Activated naive CD4-positive, alpha-beta T cell treated with anti-CD3 and anti-CD28 coated beads, Interleukin-2, amount 50 U/mL, for 24 hours (primary cell): Measurements from ENCODE around the gene CEP68.

ENCODE experiments used
- H3K27ac Mint-ChIP-seq: one replicate; pipeline ENCODE4 v1.8.0; 2021; ENCODE audit warnings: mild to moderate bottlenecking, mixed read lengths
- H3K27me3 Mint-ChIP-seq: one replicate; pipeline ENCODE4 v1.8.0; 2021; ENCODE audit warnings: mixed read lengths
- H3K36me3 Mint-ChIP-seq: one replicate; pipeline ENCODE4 v1.8.0; 2021; ENCODE audit warnings: mixed read lengths
- H3K4me1 Mint-ChIP-seq: one replicate; pipeline ENCODE4 v1.8.0; 2021; ENCODE audit warnings: mixed read lengths
- H3K4me3 Mint-ChIP-seq: one replicate; pipeline ENCODE4 v1.8.0; 2021; ENCODE audit warnings: mild to moderate bottlenecking, mixed read lengths
- H3K9me3 Mint-ChIP-seq: one replicate; pipeline ENCODE4 v1.8.0; 2021; ENCODE audit warnings: mixed read lengths

CEP68 gene

DNA sequence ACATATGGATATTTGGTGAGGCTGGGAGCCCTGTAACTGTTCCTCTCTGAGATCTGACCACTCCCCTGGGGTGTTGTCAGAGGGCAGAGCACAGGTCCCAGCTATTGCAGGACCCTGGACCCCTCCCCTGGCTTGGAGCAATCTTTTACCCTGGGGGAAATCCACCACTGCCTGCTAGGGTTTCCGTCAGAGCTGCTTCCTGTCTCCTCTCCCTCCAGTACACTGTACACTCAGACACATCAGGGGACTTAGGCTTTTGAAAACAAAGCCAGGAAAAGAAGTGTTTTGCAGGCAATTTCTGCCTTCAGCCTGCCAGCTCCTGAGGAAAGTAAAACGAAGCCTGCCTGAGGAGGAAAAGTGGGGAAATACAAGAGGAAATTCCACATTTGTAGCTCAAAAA, 13.2 kb upstream of the CEP68 start:
- peaks cover 4% of the 10 kb centered on the region for H3K9me3 Mint-ChIP-seq
- no peak overlapping the region for H3K27ac Mint-ChIP-seq
- peaks cover 9% of the 10 kb centered on the region for H3K4me1 Mint-ChIP-seq
- no peak overlapping the region for H3K4me3 Mint-ChIP-seq
- H3K27me3 Mint-ChIP-seq, result no peaks in the 10 kb centered on the region
- H3K36me3 Mint-ChIP-seq, result peaks cover 17% of the 10 kb centered on the region

- H3K4me3 Mint-ChIP-seq, result no peak overlapping the region
- peaks cover 4% of the 10 kb centered on the region for H3K9me3 Mint-ChIP-seq
- H3K36me3 Mint-ChIP-seq, result peaks cover 17% of the 10 kb centered on the region
- H3K27me3 Mint-ChIP-seq, result no peaks in the 10 kb centered on the region
- H3K27ac Mint-ChIP-seq, result no peak overlapping the region
- H3K4me1 Mint-ChIP-seq, result peaks cover 9% of the 10 kb centered on the region
These were observed 12.0 kb upstream of the CEP68 start for GRCh38 chr2:65044097-65044735.

GRCh38 chr2:65045651-65046050, 10.6 kb upstream of the CEP68 start:
- Mint-ChIP-seq H3K4me3 (no peak overlapping the region), H3K9me3 (peaks cover 4% of the 10 kb centered on the region), H3K4me1 (peaks cover 2% of the 10 kb centered on the region), H3K27ac (no peak overlapping the region), H3K27me3 (no peaks in the 10 kb centered on the region), H3K36me3 (peaks cover 17% of the 10 kb centered on the region)

DNA sequence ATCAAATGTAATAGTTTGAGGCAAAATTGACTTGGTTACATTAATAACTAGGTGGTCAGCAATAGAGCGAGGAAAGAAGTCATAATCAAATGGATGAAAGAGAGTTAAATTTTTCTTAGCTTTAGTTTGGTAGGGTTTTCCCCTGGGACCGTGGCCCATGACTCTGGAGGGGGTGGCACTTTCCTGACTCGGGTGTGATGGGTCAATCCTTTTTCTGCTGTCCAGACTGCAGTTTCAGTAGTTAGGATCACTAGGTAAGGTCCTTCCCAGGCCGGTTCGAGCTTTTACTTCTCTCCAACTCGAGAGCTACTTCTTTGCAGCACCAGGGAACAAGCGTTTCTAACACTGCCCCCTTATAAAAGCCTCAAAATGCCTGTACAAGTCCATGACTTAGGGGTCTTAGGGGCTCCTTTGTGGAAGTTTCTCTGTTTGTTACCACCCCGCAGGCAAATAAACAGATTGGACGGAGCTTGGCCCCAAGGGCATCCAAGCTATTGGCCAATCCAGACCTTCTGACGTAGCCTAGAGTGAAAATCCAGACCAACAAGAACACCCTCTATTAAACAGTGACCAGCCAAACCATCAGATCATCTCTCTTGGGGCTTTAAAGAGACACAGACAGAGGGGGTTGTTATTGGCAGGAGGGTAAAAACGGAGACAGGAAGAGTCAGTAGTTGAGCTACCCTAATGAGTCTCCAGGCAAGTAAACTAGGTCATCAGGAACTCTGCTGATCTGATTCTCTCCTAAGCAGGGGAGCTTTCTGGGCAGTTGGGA, 9.4 kb upstream of the CEP68 start:
- no peaks in the 10 kb centered on the region for H3K4me1 Mint-ChIP-seq
- peaks cover 17% of the 10 kb centered on the region for H3K36me3 Mint-ChIP-seq
- H3K27ac Mint-ChIP-seq, result no peak overlapping the region
- H3K9me3 Mint-ChIP-seq, result peaks cover 4% of the 10 kb centered on the region
- H3K27me3 Mint-ChIP-seq, result no peaks in the 10 kb centered on the region
- H3K4me3 Mint-ChIP-seq, result no peak overlapping the region

DNA sequence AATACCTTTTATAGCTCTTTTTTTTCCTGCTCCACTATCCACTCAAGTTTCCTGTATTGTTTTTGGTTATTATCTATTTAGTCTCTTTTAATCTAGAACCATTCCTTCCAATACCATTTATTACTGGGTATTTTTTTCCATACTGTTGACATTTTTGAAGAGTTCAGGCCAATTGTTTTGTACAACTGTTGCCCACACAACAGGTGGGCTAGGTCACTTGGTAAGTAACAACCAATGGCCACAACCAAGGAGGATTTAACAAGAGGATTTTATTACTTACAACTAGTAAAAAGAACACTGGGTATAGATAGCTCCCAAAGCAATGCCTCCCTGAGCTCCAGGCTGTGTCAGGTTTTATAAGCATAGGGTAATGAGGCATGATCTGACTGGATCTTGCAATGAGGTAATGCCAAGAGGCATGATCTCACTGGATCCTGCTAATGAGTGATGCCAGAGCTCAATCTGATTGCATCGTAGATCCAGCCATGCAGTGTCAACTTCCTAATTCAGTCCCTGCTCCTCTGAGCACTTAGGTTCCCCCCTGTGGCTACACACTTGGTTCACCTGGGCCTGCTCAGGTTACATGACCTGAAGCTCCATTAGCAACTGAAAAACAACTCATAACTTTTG, 7.1 kb upstream of the CEP68 start:
- H3K27ac Mint-ChIP-seq, result no peak overlapping the region
- H3K27me3 Mint-ChIP-seq, result no peaks in the 10 kb centered on the region
- H3K4me1 Mint-ChIP-seq, result peaks cover 12% of the 10 kb centered on the region
- H3K4me3 Mint-ChIP-seq, result no peak overlapping the region
- peaks cover 4% of the 10 kb centered on the region for H3K9me3 Mint-ChIP-seq
- H3K36me3 Mint-ChIP-seq, result peaks cover 14% of the 10 kb centered on the region

DNA sequence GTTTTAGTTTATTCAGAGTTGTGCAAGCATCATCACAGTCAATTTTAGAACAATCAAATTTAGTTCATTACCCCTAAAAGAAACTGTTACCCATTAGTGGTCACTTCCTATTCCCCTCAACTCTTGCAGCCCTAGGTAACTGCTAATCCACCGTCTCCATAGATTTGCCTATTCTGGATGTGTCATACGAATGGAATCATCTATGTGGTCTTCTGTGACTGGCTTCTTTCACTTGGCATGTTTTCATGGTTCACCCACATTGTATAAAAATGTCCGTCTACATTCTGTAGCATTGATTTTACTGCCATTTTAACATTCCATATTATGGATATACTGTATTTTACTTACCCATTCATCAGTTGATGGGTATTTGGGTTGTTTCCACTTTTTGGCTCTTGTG, 5.3 kb upstream of the CEP68 start:
- Mint-ChIP-seq H3K4me1 (peaks cover 29% of the 10 kb centered on the region), H3K36me3 (peaks cover 1% of the 10 kb centered on the region), H3K27ac (no peak overlapping the region), H3K9me3 (no peaks in the 10 kb centered on the region), H3K27me3 (no peaks in the 10 kb centered on the region), H3K4me3 (no peak overlapping the region)

DNA sequence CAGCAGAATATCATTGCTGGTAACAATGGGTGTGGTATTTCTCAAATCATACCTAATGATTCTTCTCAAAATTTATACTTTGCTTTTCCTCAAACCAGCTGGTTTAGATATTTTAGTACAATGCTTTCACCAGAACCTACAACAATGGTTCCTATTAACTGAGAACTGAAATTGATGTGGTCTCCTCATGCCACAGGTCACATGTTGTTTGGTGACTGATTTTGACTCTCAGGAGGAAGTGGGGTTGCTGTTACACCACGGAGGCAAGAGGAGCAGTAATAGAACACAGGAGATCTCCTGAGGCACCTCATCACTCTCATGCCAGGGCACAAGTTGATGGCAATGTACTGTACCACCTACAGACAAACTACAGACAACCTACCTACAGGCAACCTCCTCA, 3.0 kb upstream of the CEP68 start:
- Mint-ChIP-seq H3K36me3 (peaks cover 1% of the 10 kb centered on the region), H3K4me3 (no peak overlapping the region), H3K9me3 (no peaks in the 10 kb centered on the region), H3K27me3 (no peaks in the 10 kb centered on the region), H3K4me1 (peaks cover 43% of the 10 kb centered on the region), H3K27ac (no peak overlapping the region)

DNA sequence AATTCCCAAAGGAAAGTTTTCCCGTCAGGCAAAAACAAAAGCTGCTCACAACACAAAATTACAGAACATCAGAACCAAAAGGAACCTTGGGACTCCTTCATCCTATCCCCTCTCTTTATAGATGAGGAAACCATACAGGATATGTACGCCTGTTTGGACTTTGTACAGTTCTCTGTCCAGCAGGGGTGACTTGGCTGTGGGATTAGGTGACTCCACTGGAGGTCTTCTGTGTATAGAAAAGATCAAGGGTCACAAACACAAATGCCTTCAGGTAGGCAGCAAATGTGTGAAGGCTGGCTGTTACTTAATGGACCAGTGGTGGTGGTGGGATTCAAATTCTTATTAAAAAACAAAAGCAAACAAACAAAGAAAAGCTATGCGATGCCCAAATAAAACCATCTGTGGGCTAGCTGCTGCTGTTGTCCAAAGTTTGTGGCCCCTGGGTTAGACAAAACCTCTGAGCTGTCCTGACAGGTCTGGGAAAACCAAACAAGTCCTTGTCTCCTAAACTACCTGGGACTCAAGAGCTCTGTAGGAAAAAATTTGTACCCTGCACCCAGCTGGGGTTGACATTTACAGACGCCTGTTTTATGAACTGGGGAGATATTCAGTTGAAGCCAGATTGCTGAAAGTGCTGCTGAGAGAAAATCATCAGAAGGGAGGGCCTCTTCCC, 1.3 kb upstream of the CEP68 start:
- peaks cover 1% of the 10 kb centered on the region for H3K36me3 Mint-ChIP-seq
- H3K4me3 Mint-ChIP-seq, result peak overlapping the region; percentile 93
- no peak overlapping the region for H3K27ac Mint-ChIP-seq
- H3K4me1 Mint-ChIP-seq, result peaks cover 58% of the 10 kb centered on the region
- H3K27me3 Mint-ChIP-seq, result no peaks in the 10 kb centered on the region
- H3K9me3 Mint-ChIP-seq, result no peaks in the 10 kb centered on the region

DNA sequence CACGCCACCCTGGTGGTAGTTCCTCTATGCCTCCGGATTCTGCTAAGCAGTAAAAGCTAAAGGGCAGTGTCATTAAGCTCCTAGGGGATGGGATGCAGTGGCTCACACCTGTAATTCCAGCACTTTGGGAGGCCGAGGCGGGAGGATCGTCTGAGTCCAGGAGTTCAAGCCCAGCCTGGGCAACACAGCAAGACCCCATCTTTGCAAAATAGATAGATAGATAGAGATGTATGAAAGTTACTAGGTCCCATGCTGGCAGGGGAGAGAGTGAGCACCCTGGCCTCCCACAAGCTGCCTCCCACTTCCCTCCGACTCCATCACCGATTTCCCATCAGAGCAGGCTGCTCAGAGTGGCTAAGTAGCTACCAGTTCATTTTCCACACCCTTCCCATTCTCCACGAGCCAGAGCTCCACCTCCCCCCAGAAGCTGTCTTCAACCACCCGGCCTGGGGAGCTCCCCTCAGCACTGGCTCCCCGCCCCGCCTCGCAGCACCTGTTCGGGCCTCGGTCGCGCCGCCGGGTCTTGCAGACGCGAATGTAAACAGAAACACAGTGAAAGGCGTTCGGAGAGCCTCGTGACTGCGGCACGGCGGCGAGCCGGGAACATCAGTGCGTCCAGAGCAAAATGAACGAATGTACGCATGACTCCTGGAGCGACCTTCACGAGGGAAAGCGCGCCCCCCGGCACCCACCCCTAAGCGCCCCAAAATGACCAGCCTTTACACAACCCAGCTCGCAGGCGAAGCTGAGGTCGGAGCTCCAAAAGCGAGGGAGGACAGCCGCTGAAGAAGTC, 598 bp upstream of the CEP68 start:
- peak overlapping the region; percentile 87 for H3K27ac Mint-ChIP-seq
- peaks cover 65% of the 10 kb centered on the region for H3K4me1 Mint-ChIP-seq
- H3K9me3 Mint-ChIP-seq, result no peaks in the 10 kb centered on the region
- H3K27me3 Mint-ChIP-seq, result no peaks in the 10 kb centered on the region
- H3K36me3 Mint-ChIP-seq, result peaks cover 1% of the 10 kb centered on the region
- H3K4me3 Mint-ChIP-seq, result peak overlapping the region; percentile 93

GRCh38 chr2:65057054-65057375, 799 bp downstream of the CEP68 start:
- no peaks in the 10 kb centered on the region for H3K27me3 Mint-ChIP-seq
- peak overlapping the region; percentile 96 for H3K27ac Mint-ChIP-seq
- H3K4me1 Mint-ChIP-seq, result peaks cover 76% of the 10 kb centered on the region

DNA sequence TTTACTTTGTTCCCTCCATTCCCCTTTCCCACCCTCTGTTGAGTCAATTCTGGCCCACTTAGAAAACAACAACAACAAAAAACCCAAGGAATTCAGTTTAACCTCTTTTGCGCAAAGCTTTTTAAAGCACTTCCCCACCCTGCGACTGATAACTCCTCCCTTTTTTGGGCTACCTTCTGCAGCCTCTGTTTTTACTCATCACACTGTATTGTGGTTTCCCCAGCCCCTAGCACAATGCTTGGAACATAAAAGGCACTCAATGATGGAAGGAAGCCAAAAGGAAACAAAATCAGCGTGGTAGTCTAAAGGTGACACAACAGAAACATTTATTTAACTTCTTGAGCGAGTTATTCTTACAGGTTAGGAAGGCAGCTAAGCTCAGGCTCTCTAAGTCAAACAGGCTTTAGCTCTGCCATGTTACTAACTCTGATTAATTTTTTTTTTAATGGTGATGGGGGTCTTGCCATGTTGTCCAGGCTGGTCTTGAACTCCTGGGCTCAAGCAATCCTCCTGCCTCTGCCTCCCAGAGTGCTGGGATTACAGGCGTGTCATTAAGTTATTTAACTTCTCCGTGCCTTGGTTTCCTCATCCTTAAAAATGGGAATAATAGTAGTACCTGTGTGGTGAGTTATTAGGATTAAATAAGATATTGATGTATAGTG, 1.3 kb downstream of the CEP68 start:
- peak overlapping the region; percentile 96 for H3K27ac Mint-ChIP-seq
- no peaks in the 10 kb centered on the region for H3K9me3 Mint-ChIP-seq
- H3K4me1 Mint-ChIP-seq, result peaks cover 76% of the 10 kb centered on the region
- H3K36me3 Mint-ChIP-seq, result no peaks in the 10 kb centered on the region
- H3K27me3 Mint-ChIP-seq, result no peaks in the 10 kb centered on the region
- H3K4me3 Mint-ChIP-seq, result peak overlapping the region; percentile 86

More at GRCh38 chr2:65057054-65057375, 799 bp downstream of the CEP68 start:
- Mint-ChIP-seq H3K9me3 (no peaks in the 10 kb centered on the region), H3K36me3 (no peaks in the 10 kb centered on the region), H3K4me3 (peak overlapping the region; percentile 86)

DNA sequence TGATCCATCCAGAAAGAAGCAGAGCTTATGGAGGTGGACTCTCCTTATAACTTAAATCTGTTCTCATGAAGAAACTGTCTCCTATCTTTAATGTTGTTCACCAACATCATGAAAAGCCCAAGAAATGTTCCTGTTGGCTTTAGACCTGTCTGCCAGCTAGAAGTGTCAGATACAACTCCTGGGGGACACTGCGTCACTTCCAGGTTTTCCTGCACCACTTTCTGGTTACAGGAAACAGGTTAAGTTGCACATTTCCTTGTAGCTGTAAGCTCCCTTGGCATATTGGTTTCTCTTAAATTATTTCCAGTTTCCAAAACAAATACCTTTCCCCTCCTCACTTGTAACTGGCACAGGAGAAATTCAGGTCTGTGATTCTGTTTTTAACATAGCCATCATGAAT, 2.9 kb downstream of the CEP68 start:
- Mint-ChIP-seq H3K9me3 (no peaks in the 10 kb centered on the region), H3K36me3 (no peaks in the 10 kb centered on the region), H3K4me1 (peaks cover 74% of the 10 kb centered on the region), H3K27me3 (no peaks in the 10 kb centered on the region), H3K27ac (peak overlapping the region; percentile 59), H3K4me3 (no peak overlapping the region)

DNA sequence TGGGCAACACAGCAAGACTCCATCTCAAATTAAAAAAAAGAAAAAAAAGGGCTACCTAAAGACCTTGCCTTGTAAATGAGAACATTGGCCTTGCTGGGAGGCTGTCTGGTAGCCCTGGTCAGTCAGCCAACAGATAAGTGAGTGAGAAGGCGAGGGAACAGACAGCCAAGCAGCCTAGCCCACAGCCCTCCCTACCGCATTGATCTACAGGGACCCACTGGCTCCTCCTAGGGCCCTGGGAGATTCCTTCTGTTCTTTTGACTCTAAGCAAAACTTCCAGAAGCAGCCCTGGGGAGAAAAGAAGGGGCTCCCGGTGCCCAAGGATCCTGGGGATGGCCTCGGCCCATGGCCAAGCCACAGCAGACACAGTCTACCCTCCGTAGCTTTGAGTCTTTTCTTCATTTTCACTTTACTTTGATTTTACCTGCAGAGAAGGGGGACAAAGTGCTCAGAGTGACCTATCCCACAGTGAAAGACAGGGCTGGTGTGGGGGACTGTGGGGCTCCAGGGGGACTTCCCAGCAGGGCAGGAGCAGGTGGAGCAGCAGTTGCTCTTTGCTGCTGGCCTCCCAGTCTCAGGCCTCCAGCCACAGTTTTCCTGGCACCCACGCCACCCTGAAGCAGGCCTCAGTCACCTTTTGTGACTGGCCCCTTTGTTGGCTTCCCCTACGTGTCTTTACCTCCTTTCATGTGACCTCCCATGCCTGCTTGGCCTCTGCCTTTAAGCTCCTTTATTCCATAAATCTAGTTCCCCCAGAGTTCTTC, 5.1 kb downstream of the CEP68 start:
- peaks cover 68% of the 10 kb centered on the region for H3K4me1 Mint-ChIP-seq
- H3K27ac Mint-ChIP-seq, result no peak overlapping the region
- H3K27me3 Mint-ChIP-seq, result no peaks in the 10 kb centered on the region
- H3K9me3 Mint-ChIP-seq, result no peaks in the 10 kb centered on the region
- no peak overlapping the region for H3K4me3 Mint-ChIP-seq
- no peaks in the 10 kb centered on the region for H3K36me3 Mint-ChIP-seq

DNA sequence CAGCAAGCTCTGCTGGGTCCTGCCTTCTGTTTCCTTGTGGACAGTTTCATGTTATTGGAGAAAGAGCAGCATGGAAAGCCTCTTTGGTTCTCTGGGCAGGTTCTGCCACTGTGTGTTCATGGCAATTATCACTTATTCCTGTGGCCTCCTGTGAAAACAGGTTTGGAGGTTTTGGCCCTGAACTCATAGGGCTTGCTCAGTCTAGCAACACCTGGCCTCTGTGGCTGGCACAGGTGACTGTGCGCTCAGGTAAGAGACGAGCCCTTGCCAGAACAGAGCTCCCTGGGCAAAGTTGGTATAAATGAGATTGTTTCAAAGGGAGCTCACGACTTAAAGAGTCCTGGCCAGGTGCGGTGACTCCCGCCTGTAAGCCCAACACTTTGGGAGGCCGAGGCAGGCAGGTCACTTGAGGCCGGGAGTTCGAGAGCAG, 5.7 kb downstream of the CEP68 start:
- Mint-ChIP-seq H3K4me3 (no peak overlapping the region), H3K27me3 (no peaks in the 10 kb centered on the region), H3K36me3 (no peaks in the 10 kb centered on the region), H3K9me3 (no peaks in the 10 kb centered on the region), H3K4me1 (peaks cover 70% of the 10 kb centered on the region), H3K27ac (no peak overlapping the region)
